ENCODE results near the gene GALR2.

The GALR2 gene, protein sequence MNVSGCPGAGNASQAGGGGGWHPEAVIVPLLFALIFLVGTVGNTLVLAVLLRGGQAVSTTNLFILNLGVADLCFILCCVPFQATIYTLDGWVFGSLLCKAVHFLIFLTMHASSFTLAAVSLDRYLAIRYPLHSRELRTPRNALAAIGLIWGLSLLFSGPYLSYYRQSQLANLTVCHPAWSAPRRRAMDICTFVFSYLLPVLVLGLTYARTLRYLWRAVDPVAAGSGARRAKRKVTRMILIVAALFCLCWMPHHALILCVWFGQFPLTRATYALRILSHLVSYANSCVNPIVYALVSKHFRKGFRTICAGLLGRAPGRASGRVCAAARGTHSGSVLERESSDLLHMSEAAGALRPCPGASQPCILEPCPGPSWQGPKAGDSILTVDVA

DNA sequence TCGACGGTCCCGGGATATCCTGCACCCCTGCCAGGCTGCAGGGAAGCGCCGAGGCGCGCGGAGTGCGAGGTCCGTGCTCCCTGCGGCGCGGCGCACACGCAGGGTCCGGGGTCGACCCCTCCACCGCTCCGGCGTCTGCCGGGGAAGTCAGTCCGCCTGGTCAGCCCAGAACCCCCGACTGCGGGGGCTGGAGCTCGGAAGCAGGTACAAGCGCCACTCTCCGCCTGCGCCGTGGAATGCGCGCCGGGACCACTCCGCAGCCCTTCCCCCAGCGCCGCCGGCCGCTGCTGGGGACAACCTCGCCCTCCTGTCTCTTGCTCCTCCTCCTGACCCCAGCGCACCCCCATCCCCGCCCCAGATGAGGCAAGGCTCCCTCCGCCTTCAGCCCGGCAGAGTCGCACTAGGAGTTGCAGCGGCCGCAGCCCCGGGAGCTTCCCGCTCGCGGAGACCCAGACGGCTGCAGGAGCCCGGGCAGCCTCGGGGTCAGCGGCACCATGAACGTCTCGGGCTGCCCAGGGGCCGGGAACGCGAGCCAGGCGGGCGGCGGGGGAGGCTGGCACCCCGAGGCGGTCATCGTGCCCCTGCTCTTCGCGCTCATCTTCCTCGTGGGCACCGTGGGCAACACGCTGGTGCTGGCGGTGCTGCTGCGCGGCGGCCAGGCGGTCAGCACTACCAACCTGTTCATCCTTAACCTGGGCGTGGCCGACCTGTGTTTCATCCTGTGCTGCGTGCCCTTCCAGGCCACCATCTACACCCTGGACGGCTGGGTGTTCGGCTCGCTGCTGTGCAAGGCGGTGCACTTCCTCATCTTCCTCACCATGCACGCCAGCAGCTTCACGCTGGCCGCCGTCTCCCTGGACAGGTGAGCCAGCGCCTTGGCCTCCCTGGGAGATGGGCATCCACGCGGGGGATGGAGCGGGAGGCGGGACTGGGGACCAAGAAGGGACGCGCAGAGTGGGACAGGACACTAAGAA is at the start of gene GALR2:
TSS of gene GALR2 (plus strand) at position 392 of the 974 bp plus-strand sequence. CDS start at position 495, 103 bp downstream.
- peaks cover 17% of the 10 kb centered on the region for H3K4me1 ChIP-seq (ENCODE audit: control insufficient read depth, insufficient read depth, low read length, unreplicated experiment)
- peaks cover 28% of the 10 kb centered on the region for H3K79me2 ChIP-seq (ENCODE audit: control insufficient read depth, insufficient read depth, low read length, unreplicated experiment)
- no peak within 1 kb of the TSS for H2AFZ ChIP-seq (ENCODE audit: low read length, unreplicated experiment)
- H3K27ac ChIP-seq (ENCODE audit: low read depth, low read length): no peak within 1 kb of the TSS
- no peaks in the 10 kb centered on the region for H3K36me3 ChIP-seq (ENCODE audit: insufficient read depth, low read length)
- H3K4me3 ChIP-seq (ENCODE audit: low read depth, low read length): peak within 1 kb of the TSS; percentile 39; the same call in 1 of the 2 replicates
- peaks cover 64% of the 10 kb centered on the region for H3K27me3 ChIP-seq (ENCODE audit: insufficient read depth, low read length)

DNA sequence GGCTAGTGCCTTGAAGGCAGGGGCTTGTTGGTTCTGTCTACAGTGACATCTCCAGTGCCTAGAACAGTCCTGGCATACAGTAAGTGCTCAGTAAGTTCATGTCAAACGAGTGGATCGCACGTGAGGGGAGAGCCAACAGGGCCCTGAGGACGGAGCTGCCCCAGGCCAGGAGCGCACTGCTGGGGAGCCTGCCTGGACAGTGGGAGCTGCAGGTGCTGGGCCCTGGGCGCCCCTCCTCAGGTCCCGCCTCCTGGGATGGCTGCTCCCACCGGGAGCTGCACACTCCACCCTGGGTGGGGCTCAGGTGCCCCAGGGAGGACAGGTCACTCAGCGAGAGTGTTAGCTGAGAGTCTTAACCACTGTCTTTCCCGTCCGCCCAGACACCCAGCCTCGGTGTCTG is 49.3 kb upstream of the GALR2 start:
- Histone ChIP-seq H3K4me3 (ENCODE audit: low read depth, low read length) (no peak overlapping the region), H3K36me3 (ENCODE audit: insufficient read depth, low read length) (no peaks in the 10 kb centered on the region), H2AFZ (ENCODE audit: low read length, unreplicated experiment) (no peak overlapping the region), H3K4me1 (ENCODE audit: control insufficient read depth, insufficient read depth, low read length, unreplicated experiment) (peaks cover 5% of the 10 kb centered on the region), H3K27ac (ENCODE audit: low read depth, low read length) (no peak overlapping the region), H3K27me3 (ENCODE audit: insufficient read depth, low read length) (no peaks in the 10 kb centered on the region), H3K79me2 (ENCODE audit: control insufficient read depth, insufficient read depth, low read length, unreplicated experiment) (no peaks in the 10 kb centered on the region)

DNA sequence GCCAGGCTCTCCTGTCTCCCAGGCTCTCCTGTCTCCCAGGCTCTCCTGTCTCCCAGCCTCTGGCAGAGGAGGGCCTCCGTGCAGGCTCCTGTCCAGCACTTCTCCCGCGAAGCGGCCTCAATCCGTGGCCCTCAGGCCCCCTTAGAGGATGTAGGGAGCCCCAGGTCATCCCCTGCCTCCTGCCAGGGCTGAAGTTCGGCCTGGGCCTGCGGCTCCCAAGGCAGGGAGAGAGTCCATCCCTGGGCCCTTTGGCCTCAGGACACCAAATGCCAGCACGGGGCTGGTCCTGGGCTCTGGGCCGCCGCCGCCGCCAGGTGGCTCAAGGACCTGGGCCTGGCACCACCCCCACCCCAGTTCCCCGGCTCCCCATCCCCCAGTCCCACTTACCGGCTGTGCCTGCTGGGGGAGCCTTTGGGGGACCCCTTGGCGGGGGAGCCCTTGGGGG is 47.8 kb upstream of the GALR2 start:
- H3K4me3 ChIP-seq (ENCODE audit: low read depth, low read length): no peak overlapping the region
- H3K27me3 ChIP-seq (ENCODE audit: insufficient read depth, low read length): no peaks in the 10 kb centered on the region
- H3K79me2 ChIP-seq (ENCODE audit: control insufficient read depth, insufficient read depth, low read length, unreplicated experiment): no peaks in the 10 kb centered on the region
- peaks cover 5% of the 10 kb centered on the region for H3K4me1 ChIP-seq (ENCODE audit: control insufficient read depth, insufficient read depth, low read length, unreplicated experiment)
- H3K27ac ChIP-seq (ENCODE audit: low read depth, low read length): no peak overlapping the region
- no peak overlapping the region for H2AFZ ChIP-seq (ENCODE audit: low read length, unreplicated experiment)
- no peaks in the 10 kb centered on the region for H3K36me3 ChIP-seq (ENCODE audit: insufficient read depth, low read length)

DNA sequence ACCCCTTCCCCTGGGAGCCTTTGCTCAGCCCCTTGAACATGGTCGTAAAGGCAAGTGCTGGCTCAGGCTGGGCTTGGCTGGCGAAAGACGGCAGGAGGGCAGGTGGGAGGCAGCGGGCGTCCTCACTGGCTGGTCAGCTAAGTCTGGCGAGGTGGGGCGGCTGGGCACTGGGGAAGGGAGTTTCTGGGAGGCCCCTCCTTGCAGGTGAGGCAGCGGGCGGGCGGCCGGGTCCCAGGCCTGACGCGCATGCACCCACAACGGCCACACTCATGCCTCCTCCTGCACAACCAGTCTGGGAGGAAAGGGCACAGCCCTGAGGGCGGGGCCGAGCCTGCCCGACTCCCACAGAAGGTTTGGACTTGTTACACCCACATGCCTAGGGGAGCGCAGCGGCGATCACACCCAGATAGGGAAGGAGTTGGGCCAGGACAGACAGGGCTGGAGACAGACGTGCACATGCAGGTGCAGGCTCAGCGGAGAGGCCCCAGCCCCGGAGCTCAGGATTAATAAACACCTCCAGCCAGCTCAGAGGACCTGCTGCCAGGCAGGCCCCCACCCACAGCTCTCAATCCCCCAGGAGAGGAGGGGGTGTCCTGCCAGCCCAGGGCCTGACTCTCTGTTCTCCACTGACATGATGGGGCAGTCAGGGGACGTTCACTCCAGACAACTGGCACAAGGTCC is 47.3 kb upstream of the GALR2 start, which contains the start of gene EVPL:
TSS of gene EVPL (minus strand) at position 148 of the 681 bp plus-strand sequence. CDS start at position 40, 108 bp downstream.
- Histone ChIP-seq H3K4me3 (ENCODE audit: low read depth, low read length) (no peak within 1 kb of the TSS), H3K27ac (ENCODE audit: low read depth, low read length) (no peak within 1 kb of the TSS)

DNA sequence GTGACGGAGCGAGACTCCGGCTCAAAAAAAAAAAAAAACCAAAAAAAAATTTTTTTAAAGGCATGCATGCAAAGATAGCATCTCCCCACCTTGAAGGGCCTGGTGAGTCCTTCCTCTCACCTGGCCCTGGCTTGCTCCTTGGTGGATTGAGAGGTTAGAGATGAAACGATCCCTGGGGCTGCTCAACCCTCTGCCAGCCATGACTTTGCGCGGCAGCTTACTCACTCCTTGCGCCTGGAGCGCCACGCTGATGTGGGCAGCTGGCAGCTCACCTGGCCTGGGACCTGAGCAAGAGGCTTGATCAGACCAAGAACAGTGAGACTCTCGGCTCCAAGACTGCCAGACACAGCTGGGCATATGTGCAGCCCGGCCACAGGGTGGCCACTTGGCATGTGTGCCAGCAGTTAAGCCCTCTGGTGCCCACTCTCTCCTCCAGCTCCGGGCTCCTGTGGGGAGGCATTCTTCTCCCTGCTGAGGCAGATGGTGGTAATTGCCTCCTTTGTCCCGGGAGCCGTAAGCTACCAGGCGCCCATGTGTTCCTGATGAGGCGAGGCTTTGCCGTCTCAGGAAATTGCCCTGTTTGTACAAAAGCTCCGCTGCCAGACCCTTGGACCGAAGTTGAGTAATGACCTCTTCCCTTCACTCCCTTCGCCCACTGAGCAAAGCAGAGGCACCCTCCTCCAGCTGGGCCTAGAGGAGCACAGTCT is 42.4 kb upstream of the GALR2 start:
- H3K4me3 ChIP-seq (ENCODE audit: low read depth, low read length): no peak overlapping the region
- no peak overlapping the region for H2AFZ ChIP-seq (ENCODE audit: low read length, unreplicated experiment)

More for the DNA sequence above, 47.3 kb upstream of the GALR2 start, which contains the start of gene EVPL:
- H3K4me1 ChIP-seq (ENCODE audit: control insufficient read depth, insufficient read depth, low read length, unreplicated experiment): peaks cover 5% of the 10 kb centered on the region
- no peaks in the 10 kb centered on the region for H3K27me3 ChIP-seq (ENCODE audit: insufficient read depth, low read length)
- no peaks in the 10 kb centered on the region for H3K79me2 ChIP-seq (ENCODE audit: control insufficient read depth, insufficient read depth, low read length, unreplicated experiment)
- H3K36me3 ChIP-seq (ENCODE audit: insufficient read depth, low read length): no peaks in the 10 kb centered on the region
- H2AFZ ChIP-seq (ENCODE audit: low read length, unreplicated experiment): no peak within 1 kb of the TSS

DNA sequence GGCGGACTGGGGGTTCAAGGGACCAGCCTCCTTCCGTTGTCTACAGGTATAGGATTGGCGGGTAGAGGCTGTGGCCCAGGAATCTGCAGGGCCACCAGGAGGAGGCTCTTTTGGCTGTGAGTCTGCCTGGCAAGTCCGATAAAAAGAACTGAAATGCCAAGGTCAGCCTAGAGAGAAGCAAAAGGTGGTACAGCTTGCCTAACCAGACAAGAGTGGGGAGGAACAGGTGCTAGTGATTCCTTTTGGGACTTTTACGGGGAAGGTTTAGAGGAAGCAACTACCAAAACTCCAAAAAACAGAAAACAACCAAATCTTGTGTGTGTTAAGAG is 41.8 kb upstream of the GALR2 start:
- Histone ChIP-seq H3K36me3 (ENCODE audit: insufficient read depth, low read length) (no peaks in the 10 kb centered on the region), H3K27ac (ENCODE audit: low read depth, low read length) (no peak overlapping the region), H3K4me3 (ENCODE audit: low read depth, low read length) (no peak overlapping the region), H3K79me2 (ENCODE audit: control insufficient read depth, insufficient read depth, low read length, unreplicated experiment) (no peaks in the 10 kb centered on the region), H3K27me3 (ENCODE audit: insufficient read depth, low read length) (no peaks in the 10 kb centered on the region), H2AFZ (ENCODE audit: low read length, unreplicated experiment) (no peak overlapping the region), H3K4me1 (ENCODE audit: control insufficient read depth, insufficient read depth, low read length, unreplicated experiment) (peaks cover 5% of the 10 kb centered on the region)

More for the DNA sequence above, 42.4 kb upstream of the GALR2 start:
- Histone ChIP-seq H3K79me2 (ENCODE audit: control insufficient read depth, insufficient read depth, low read length, unreplicated experiment) (no peaks in the 10 kb centered on the region), H3K27me3 (ENCODE audit: insufficient read depth, low read length) (no peaks in the 10 kb centered on the region), H3K27ac (ENCODE audit: low read depth, low read length) (no peak overlapping the region), H3K36me3 (ENCODE audit: insufficient read depth, low read length) (no peaks in the 10 kb centered on the region), H3K4me1 (ENCODE audit: control insufficient read depth, insufficient read depth, low read length, unreplicated experiment) (peaks cover 5% of the 10 kb centered on the region)

DNA sequence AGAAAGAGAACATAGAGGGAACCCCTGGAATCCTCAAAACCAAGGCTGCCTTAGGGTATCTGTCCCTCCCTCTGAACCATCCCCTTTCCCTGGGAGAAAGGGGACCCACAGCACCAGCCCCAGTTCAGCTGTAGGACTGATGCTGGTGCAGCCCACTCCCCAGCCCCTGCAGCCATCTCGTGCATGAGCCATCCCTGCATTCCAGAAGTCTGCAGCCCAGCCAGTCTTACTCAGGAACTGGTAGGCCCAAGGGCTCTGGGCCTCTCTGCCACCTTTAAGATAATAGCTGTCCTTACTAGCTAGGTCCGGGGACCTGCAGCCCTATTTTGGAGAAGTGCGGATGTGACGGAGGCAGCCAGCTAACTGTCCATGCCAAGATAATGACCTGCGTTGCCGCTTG is 41.4 kb upstream of the GALR2 start:
- Histone ChIP-seq H3K79me2 (ENCODE audit: control insufficient read depth, insufficient read depth, low read length, unreplicated experiment) (no peaks in the 10 kb centered on the region), H3K27me3 (ENCODE audit: insufficient read depth, low read length) (no peaks in the 10 kb centered on the region), H3K27ac (ENCODE audit: low read depth, low read length) (no peak overlapping the region), H2AFZ (ENCODE audit: low read length, unreplicated experiment) (no peak overlapping the region), H3K4me1 (ENCODE audit: control insufficient read depth, insufficient read depth, low read length, unreplicated experiment) (peaks cover 5% of the 10 kb centered on the region), H3K4me3 (ENCODE audit: low read depth, low read length) (no peak overlapping the region), H3K36me3 (ENCODE audit: insufficient read depth, low read length) (no peaks in the 10 kb centered on the region)

DNA sequence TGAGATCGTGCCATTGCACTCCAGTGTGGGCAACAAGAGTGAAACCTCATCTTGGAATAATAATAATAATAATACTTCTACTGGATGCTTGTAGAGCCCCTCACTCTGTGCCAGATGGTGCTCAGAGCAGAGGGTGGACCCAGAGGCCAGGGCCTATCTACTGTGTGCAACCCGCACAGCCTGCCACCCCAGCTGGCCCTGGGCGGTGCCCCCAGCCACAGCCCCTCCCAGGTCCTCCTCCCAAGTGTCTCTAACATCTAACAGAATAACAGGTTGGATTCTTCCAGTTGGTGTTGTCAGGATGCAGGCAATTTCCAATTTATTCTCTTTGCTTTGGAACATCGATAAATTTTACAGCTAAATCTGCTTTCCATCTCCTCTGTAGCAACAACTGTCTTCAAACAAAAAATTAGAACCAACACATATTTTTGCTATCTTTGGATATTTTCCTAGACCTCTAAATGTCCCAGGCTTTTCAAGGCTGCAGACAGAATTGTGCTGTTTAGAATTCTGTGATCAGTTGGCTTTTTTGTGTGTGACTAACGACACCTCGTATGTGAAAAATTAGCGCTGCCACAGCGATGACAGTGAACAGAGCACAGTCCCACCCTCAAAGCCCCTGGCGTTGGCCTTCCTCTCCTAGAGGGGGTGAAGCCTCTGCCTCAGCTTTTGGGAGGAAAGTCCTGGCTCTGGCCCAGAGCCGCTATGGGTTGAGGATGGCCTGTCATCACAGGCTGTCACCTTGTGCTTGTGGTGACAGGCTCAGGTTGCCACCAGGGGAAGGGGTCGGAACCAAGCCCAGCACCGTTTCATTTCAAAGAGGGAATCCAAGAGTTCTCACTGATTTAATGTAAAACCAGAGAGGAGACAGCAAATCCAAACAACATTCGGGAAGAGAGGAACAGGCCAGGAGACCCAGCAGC is 39.9 kb upstream of the GALR2 start:
- Histone ChIP-seq H3K27ac (ENCODE audit: low read depth, low read length) (no peak overlapping the region), H3K4me1 (ENCODE audit: control insufficient read depth, insufficient read depth, low read length, unreplicated experiment) (peaks cover under 1% of the 10 kb centered on the region), H2AFZ (ENCODE audit: low read length, unreplicated experiment) (no peak overlapping the region), H3K36me3 (ENCODE audit: insufficient read depth, low read length) (peaks cover 8% of the 10 kb centered on the region), H3K4me3 (ENCODE audit: low read depth, low read length) (no peak overlapping the region), H3K27me3 (ENCODE audit: insufficient read depth, low read length) (no peaks in the 10 kb centered on the region), H3K79me2 (ENCODE audit: control insufficient read depth, insufficient read depth, low read length, unreplicated experiment) (no peaks in the 10 kb centered on the region)

DNA sequence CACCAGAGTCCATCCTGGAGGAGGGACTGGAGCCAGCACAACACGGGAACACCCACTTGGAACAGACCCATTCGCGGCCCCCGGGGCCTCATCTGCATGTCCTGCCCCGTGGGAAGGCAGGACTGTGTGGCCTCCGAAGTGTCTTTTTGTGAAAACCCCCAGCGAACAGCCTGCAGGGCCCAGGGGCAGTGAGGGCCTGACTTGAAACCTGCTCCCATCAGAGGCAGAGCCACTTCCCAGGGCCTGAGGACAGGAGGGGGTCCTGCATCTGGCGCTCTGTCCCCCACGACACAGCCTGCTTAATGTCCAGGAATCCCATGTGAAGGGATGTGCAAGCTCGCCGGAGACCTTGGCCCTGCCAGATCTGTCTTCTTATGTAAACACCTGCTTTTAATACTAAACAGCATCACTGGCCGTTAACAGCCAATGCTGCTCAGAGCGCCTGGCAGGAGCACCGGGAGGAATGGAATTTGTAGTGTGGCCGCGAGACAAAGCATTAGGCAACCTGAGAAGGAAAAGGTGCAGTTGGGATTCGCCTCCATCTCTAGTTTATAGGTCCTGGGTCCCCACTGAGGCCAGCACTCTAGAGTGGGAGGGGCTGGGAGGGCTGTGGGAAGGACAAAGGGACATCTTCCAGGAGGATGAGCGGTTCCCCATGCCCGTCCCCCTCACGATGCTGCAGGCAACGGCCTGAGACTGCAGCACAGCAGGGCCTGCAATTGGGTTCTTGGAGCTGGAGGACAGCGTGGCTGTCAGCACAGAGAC is 37.9 kb upstream of the GALR2 start:
- Histone ChIP-seq H3K27me3 (ENCODE audit: insufficient read depth, low read length) (no peaks in the 10 kb centered on the region), H3K27ac (ENCODE audit: low read depth, low read length) (no peak overlapping the region), H3K4me1 (ENCODE audit: control insufficient read depth, insufficient read depth, low read length, unreplicated experiment) (no peaks in the 10 kb centered on the region), H3K36me3 (ENCODE audit: insufficient read depth, low read length) (peaks cover 12% of the 10 kb centered on the region), H3K79me2 (ENCODE audit: control insufficient read depth, insufficient read depth, low read length, unreplicated experiment) (no peaks in the 10 kb centered on the region), H2AFZ (ENCODE audit: low read length, unreplicated experiment) (no peak overlapping the region), H3K4me3 (ENCODE audit: low read depth, low read length) (no peak overlapping the region)
